Hepatocyte (in vitro differentiated cells): ENCODE results near the gene CRYM. TPM values are rescaled to one million over a fixed set of nuclear protein-coding genes. Genes with fewer than 3 reads are reported as not detected.
"Not testable (repeated sequence)": the region's sequence is repeated elsewhere in the genome, so short reads cannot be mapped to it uniquely, and the experiment has no call there.

ENCODE experiments used
- DNase-seq: peaks from one replicate; pipeline ENCODE4 v3.0.0-alpha.2; 2016; ENCODE audit warnings: low spot score
- H2AFZ ChIP-seq: fragments of 200-600 bp; sonication (generic); 2 replicates; pipeline ENCODE4 v1.6.0; 2016; ENCODE audit warnings: antibody characterized with exemption, mild to moderate bottlenecking
- H3K27ac ChIP-seq: fragments of 200-600 bp; sonication (generic); 2 replicates; pipeline ENCODE4 v1.5.1; 2016; ENCODE audit warnings: mild to moderate bottlenecking
- H3K27me3 ChIP-seq: fragments of 200-600 bp; sonication (generic); 2 replicates; pipeline ENCODE4 v1.6.1; 2016
- H3K36me3 ChIP-seq: fragments of 200-600 bp; sonication (generic); replicated peaks from 2 replicates; pipeline ENCODE4 v1.5.1; 2016; ENCODE audit warnings: low read depth; ENCODE audit not compliant: insufficient read depth
- H3K4me1 ChIP-seq: fragments of 200-600 bp; sonication (generic); 2 replicates; pipeline ENCODE4 v1.5.1; 2016; ENCODE audit warnings: mild to moderate bottlenecking, moderate library complexity; ENCODE audit not compliant: insufficient read depth
- H3K4me2 ChIP-seq: fragments of 200-600 bp; sonication (generic); 2 replicates; pipeline ENCODE4 v1.6.0; 2016
- H3K4me3 ChIP-seq: fragments of 200-600 bp; sonication (generic); 2 replicates; pipeline ENCODE4 v1.5.1; 2016; ENCODE audit warnings: mild to moderate bottlenecking
- H3K79me2 ChIP-seq: fragments of 200-600 bp; sonication (generic); 2 replicates; pipeline ENCODE4 v1.6.0; 2017; ENCODE audit warnings: mild to moderate bottlenecking
- H3K9me2 ChIP-seq: fragments of 200-600 bp; sonication (generic); replicated peaks from 2 replicates; pipeline ENCODE4 v1.6.0; 2017; ENCODE audit warnings: mild to moderate bottlenecking; ENCODE audit not compliant: insufficient read depth
- H3K9me3 ChIP-seq: fragments of 200-600 bp; sonication (generic); 2 replicates; pipeline ENCODE4 v1.5.1; 2016; ENCODE audit warnings: low read depth, mild to moderate bottlenecking
- H4K20me1 ChIP-seq: fragments of 200-600 bp; sonication (generic); 2 replicates; pipeline ENCODE4 v1.6.0; 2016; ENCODE audit warnings: mild to moderate bottlenecking; ENCODE audit not compliant: insufficient read depth, poor library complexity, severe bottlenecking
- CTCF ChIP-seq: fragments of 200-600 bp; sonication (generic); IDR thresholded peaks from 2 replicates; pipeline ENCODE4 v1.5.1; 2016; ENCODE audit warnings: antibody characterized with exemption, mild to moderate bottlenecking; ENCODE audit not compliant: poor library complexity
- EZH2 ChIP-seq: fragments of 200-600 bp; sonication (generic); IDR thresholded peaks from 2 replicates; pipeline ENCODE4 v1.6.1; 2016; ENCODE audit warnings: antibody characterized with exemption, mild to moderate bottlenecking, borderline replicate concordance
- EZH2phosphoT487 ChIP-seq: fragments of 200-600 bp; sonication (generic); IDR thresholded peaks from one replicate; pipeline ENCODE4 v1.6.1; 2018; ENCODE audit warnings: antibody characterized with exemption, mild to moderate bottlenecking, low read depth, moderate library complexity; ENCODE audit not compliant: unreplicated experiment, severe bottlenecking
- WGBS: methylation state at CpG from one replicate; pipeline ENCODE4 v1.1.6; 2016; ENCODE audit warnings: low lambda C conversion rate; ENCODE audit errors: missing lambda C conversion rate; 5-methylcytosine and 5-hydroxymethylcytosine counted together
- polyA plus RNA-seq: library from polyadenylated mRNA; unstranded; fragments of >200 nt; fragmentation: Nextera tagmentation; extraction: Ambion mirVana; gene quantifications from 2 replicates; pipeline ENCODE4 v1.2.1, GENCODE V29; 2016
- total RNA-seq: library from RNA; depleted of rRNA; stranded (reverse); fragments of >200 nt; gene quantifications from 2 replicates; pipeline ENCODE4 v1.2.3, GENCODE V29; 2014

Gene CRYM
- total and polyA plus RNA-seq, 2 experiments from 2014 or later, result 5.7 to 6.3 TPM

GRCh38 chr16:21321736-21322135, 43.6 kb upstream of the CRYM start:
- H3K4me1 ChIP-seq, result no peaks in the 10 kb centered on the region
- TF ChIP-seq CTCF (no peak), EZH2 (no peak), EZH2phosphoT487 (no peak)

GRCh38 chr16:21314339-21314738, 36.2 kb upstream of the CRYM start:
- H3K9me3 ChIP-seq, result no peaks in the 10 kb centered on the region
- H3K4me3 ChIP-seq, result no peak overlapping the region
- H3K4me1 ChIP-seq, result no peaks in the 10 kb centered on the region
- H3K36me3 ChIP-seq, result no peaks in the 10 kb centered on the region
- H3K4me2 ChIP-seq, result no peak overlapping the region
- no peaks in the 10 kb centered on the region for H3K9me2 ChIP-seq
- H4K20me1 ChIP-seq, result no peaks in the 10 kb centered on the region
- 82% methylated on average over 1 of the region's 1 CpG for WGBS
- H3K27ac ChIP-seq, result no peak overlapping the region
- no peak overlapping the region for H2AFZ ChIP-seq
- DNase-seq, result no peak
- no peaks in the 10 kb centered on the region for H3K79me2 ChIP-seq
- no peak for TF ChIP-seq EZH2
- TF ChIP-seq EZH2phosphoT487, result no peak
- no peak for TF ChIP-seq CTCF
- no peaks in the 10 kb centered on the region for H3K27me3 ChIP-seq

More at GRCh38 chr16:21321736-21322135, 43.6 kb upstream of the CRYM start:
- H3K9me3 ChIP-seq, result no peaks in the 10 kb centered on the region
- H4K20me1 ChIP-seq, result no peaks in the 10 kb centered on the region
- no peak for DNase-seq
- H3K27ac ChIP-seq, result no peak overlapping the region
- no peaks in the 10 kb centered on the region for H3K27me3 ChIP-seq
- no peaks in the 10 kb centered on the region for H3K36me3 ChIP-seq
- H3K4me3 ChIP-seq, result no peak overlapping the region
- WGBS, result 95% methylated on average over 6 of the region's 6 CpGs
- no peak overlapping the region for H2AFZ ChIP-seq
- H3K9me2 ChIP-seq, result no peaks in the 10 kb centered on the region
- H3K79me2 ChIP-seq, result no peaks in the 10 kb centered on the region
- H3K4me2 ChIP-seq, result no peak overlapping the region

GRCh38 chr16:21312863-21313372, 34.8 kb upstream of the CRYM start:
- H3K4me2 ChIP-seq, H3K9me3 ChIP-seq, H4K20me1 ChIP-seq, H3K79me2 ChIP-seq, H3K27me3 ChIP-seq, H3K4me1 ChIP-seq, H3K36me3 ChIP-seq, H3K4me3 ChIP-seq, DNase-seq, H3K27ac ChIP-seq, H2AFZ ChIP-seq, H3K9me2 ChIP-seq: not testable (repeated sequence)
- 97% methylated on average over 21 of the region's 25 CpGs for WGBS

- H3K27ac ChIP-seq, H2AFZ ChIP-seq, H3K4me2 ChIP-seq, H3K4me3 ChIP-seq, H3K9me2 ChIP-seq, H3K79me2 ChIP-seq, DNase-seq, H4K20me1 ChIP-seq, H3K36me3 ChIP-seq, H3K9me3 ChIP-seq, H3K27me3 ChIP-seq, H3K4me1 ChIP-seq: not testable (repeated sequence)
- 94% methylated on average over 18 of the region's 18 CpGs for WGBS
Measured at GRCh38 chr16:21312046-21312445, 34.0 kb upstream of the CRYM start.

- WGBS, result 93% methylated on average over 5 of the region's 5 CpGs
- not testable (repeated sequence) for H3K4me3 ChIP-seq, H2AFZ ChIP-seq, H3K4me1 ChIP-seq, H3K27me3 ChIP-seq, H3K9me2 ChIP-seq, H3K4me2 ChIP-seq, H3K9me3 ChIP-seq, H3K27ac ChIP-seq, H3K79me2 ChIP-seq, H4K20me1 ChIP-seq, DNase-seq, H3K36me3 ChIP-seq
Measured at GRCh38 chr16:21306712-21307111, 28.6 kb upstream of the CRYM start.
